UCSD-AML1 (cell line): ENCODE measurements around the gene MAGI2.

ENCODE experiments used
- DNase-seq: peaks from one replicate; lab custom pipeline; 2025; ENCODE audit not compliant: unreplicated experiment; lab: John Stamatoyannopoulos, UW

MAGI2 gene

GRCh38 chr7:79453558-79454360 is at the start of gene MAGI2:
TSS of gene MAGI2 (minus strand) at chr7:79453667. CDS start at chr7:79453320, 347 bp downstream.
- no peak for DNase-seq

GRCh38 chr7:79502151-79502550 is 48.7 kb upstream of the MAGI2 start:
- no peak for DNase-seq

- DNase-seq, result no peak
These were observed 47.3 kb upstream of the MAGI2 start for GRCh38 chr7:79500759-79501158.

- no peak for DNase-seq
These were observed 44.3 kb upstream of the MAGI2 start for GRCh38 chr7:79497728-79498127.

- no peak for DNase-seq
These were observed 42.2 kb upstream of the MAGI2 start for GRCh38 chr7:79495544-79496272.

GRCh38 chr7:79494046-79494445 is 40.6 kb upstream of the MAGI2 start:
- DNase-seq, result no peak

- DNase-seq, result no peak
These were observed 35.9 kb upstream of the MAGI2 start for GRCh38 chr7:79489371-79489770.

- DNase-seq, result no peak
These were observed 24.9 kb upstream of the MAGI2 start for GRCh38 chr7:79478386-79478785.

GRCh38 chr7:79475455-79475854 is 22.0 kb upstream of the MAGI2 start:
- DNase-seq, result no peak

GRCh38 chr7:79471699-79472098 is 18.2 kb upstream of the MAGI2 start:
- DNase-seq, result no peak

GRCh38 chr7:79471283-79471682 is 17.8 kb upstream of the MAGI2 start:
- no peak for DNase-seq

GRCh38 chr7:79465551-79465950 is 12.1 kb upstream of the MAGI2 start:
- no peak for DNase-seq

GRCh38 chr7:79464051-79464450 is 10.6 kb upstream of the MAGI2 start:
- DNase-seq, result no peak

GRCh38 chr7:79462390-79462789 is 8.9 kb upstream of the MAGI2 start:
- no peak for DNase-seq

GRCh38 chr7:79461660-79462059 is 8.2 kb upstream of the MAGI2 start:
- no peak for DNase-seq

- DNase-seq, result no peak
These were observed 5.9 kb upstream of the MAGI2 start for GRCh38 chr7:79459381-79459780.

- no peak for DNase-seq
These were observed 5.3 kb upstream of the MAGI2 start for GRCh38 chr7:79458796-79459195.

GRCh38 chr7:79455173-79455790 is 1.8 kb upstream of the MAGI2 start:
- DNase-seq, result no peak

GRCh38 chr7:79454361-79454960 is 994 bp upstream of the MAGI2 start:
- DNase-seq, result no peak

- no peak for DNase-seq
These were observed 255 bp downstream of the MAGI2 start for GRCh38 chr7:79453266-79453557.

- DNase-seq, result no peak
These were observed 787 bp downstream of the MAGI2 start for GRCh38 chr7:79452495-79453265.
